CD1c-positive myeloid dendritic cell (primary cell): ENCODE measurements around the gene CSTPP1.
A peak's percentile ranks its signal among the peaks of the same experiment; 100 is the strongest.
"Not testable (repeated sequence)": the region's sequence is repeated elsewhere in the genome, so short reads cannot be mapped to it uniquely, and the experiment has no call there.

ENCODE experiments used
- DNase-seq: peaks from one replicate; pipeline ENCODE4 v3.0.0-alpha.2; 2016; ENCODE audit errors: extremely low spot score

Gene CSTPP1

GRCh38 chr11:46912526-46913150 lies 23.9 kb upstream of the CSTPP1 start:
- DNase-seq = no peak

GRCh38 chr11:46913484-46913883 lies 23.1 kb upstream of the CSTPP1 start:
- DNase-seq = no peak

GRCh38 chr11:46914363-46914762 lies 22.2 kb upstream of the CSTPP1 start:
- DNase-seq = no peak

GRCh38 chr11:46914910-46915309 lies 21.7 kb upstream of the CSTPP1 start:
- no peak for DNase-seq

- peak; percentile 37 for DNase-seq
Observed at GRCh38 chr11:46916286-46917108, 20.1 kb upstream of the CSTPP1 start.

GRCh38 chr11:46917109-46917761 lies 19.3 kb upstream of the CSTPP1 start:
- DNase-seq = no peak

- no peak for DNase-seq
Observed at GRCh38 chr11:46917762-46918082, 18.8 kb upstream of the CSTPP1 start.

- DNase-seq = peak; percentile 12
Observed at GRCh38 chr11:46918083-46918787, 18.3 kb upstream of the CSTPP1 start, which contains the start of gene LRP4. Gene LRP4 (minus strand): TSS chr11:46918550. CDS start chr11:46918379, 171 bp downstream.

GRCh38 chr11:46918788-46919513 lies 17.6 kb upstream of the CSTPP1 start:
- DNase-seq = no peak

GRCh38 chr11:46920755-46921154 lies 15.8 kb upstream of the CSTPP1 start:
- no peak for DNase-seq

GRCh38 chr11:46927928-46928327 lies 8.6 kb upstream of the CSTPP1 start:
- DNase-seq = not testable (repeated sequence)

GRCh38 chr11:46928701-46929100 lies 7.9 kb upstream of the CSTPP1 start:
- DNase-seq = not testable (repeated sequence)

GRCh38 chr11:46930089-46930488 lies 6.5 kb upstream of the CSTPP1 start:
- no peak for DNase-seq

GRCh38 chr11:46942172-46942571 lies 5.6 kb downstream of the CSTPP1 start:
- no peak for DNase-seq

- DNase-seq = no peak
Observed at GRCh38 chr11:46944356-46945075, 8.0 kb downstream of the CSTPP1 start.

GRCh38 chr11:46947399-46948077 lies 11.0 kb downstream of the CSTPP1 start:
- no peak for DNase-seq

GRCh38 chr11:46948378-46949131 lies 12.0 kb downstream of the CSTPP1 start:
- DNase-seq = no peak

- DNase-seq = no peak
Observed at GRCh38 chr11:46949297-46949696, 12.7 kb downstream of the CSTPP1 start.

- no peak for DNase-seq
Observed at GRCh38 chr11:46951864-46952263, 15.3 kb downstream of the CSTPP1 start.

- DNase-seq = no peak
Observed at GRCh38 chr11:46952553-46952952, 16.0 kb downstream of the CSTPP1 start.
